ENCODE results near the gene PRKCQ. TPM values are rescaled to one million over a fixed set of nuclear protein-coding genes. Genes with fewer than 3 reads are reported as not detected.
"Not testable (repeated sequence)": the region's sequence is repeated elsewhere in the genome, so short reads cannot be mapped to it uniquely, and the experiment has no call there.

The PRKCQ gene
- polyA plus RNA-seq, 6 donors from 2014 or later = 0.08 to 0.35 (median 0.17) TPM; not detected in 2

GRCh38 chr10:6383096-6383812 lies 196.8 kb downstream of the PRKCQ start:
- peaks cover 4 to 24% of the 10 kb centered on the region in 2 donors for H3K36me3 Mint-ChIP-seq

GRCh38 chr10:6382081-6382480 lies 198.0 kb downstream of the PRKCQ start:
- Mint-ChIP-seq H3K4me3 (peak overlapping the region; percentile 0 to 90 (median 63)), H3K27ac (peak overlapping the region in 2 of 6 donors; percentile 12 to 77), H3K36me3 (peaks cover 4 to 24% of the 10 kb centered on the region in 2 donors), H3K27me3 (no peaks in the 10 kb centered on the region), H3K9me3 (peaks cover 5 to 36% (median 29%) of the 10 kb centered on the region in 7 donors), H3K4me1 (peaks cover 16 to 23% (median 19%) of the 10 kb centered on the region in 3 donors)
- peak; percentile 69 for DNase-seq
- ATAC-seq (ENCODE audit: low read depth in 2 of 2) = peak; percentile 95 to 97

More at GRCh38 chr10:6383096-6383812, 196.8 kb downstream of the PRKCQ start:
- Mint-ChIP-seq H3K4me3 (peak overlapping the region in 2 of 8 donors; percentile 20 to 56), H3K27ac (peak overlapping the region in 3 of 6 donors; percentile 26 to 77 (median 68)), H3K27me3 (no peaks in the 10 kb centered on the region), H3K9me3 (peaks cover 5 to 33% (median 27%) of the 10 kb centered on the region in 7 donors), H3K4me1 (peaks cover 16 to 23% (median 19%) of the 10 kb centered on the region in 3 donors)
- DNase-seq (no peak), ATAC-seq (ENCODE audit: low read depth in 2 of 2) (no peak)

- Mint-ChIP-seq H3K36me3 (peaks cover 4 to 24% of the 10 kb centered on the region in 2 donors), H3K27me3 (peaks cover 8 to 13% (median 13%) of the 10 kb centered on the region in 3 donors), H3K4me1 (peaks cover 16 to 23% (median 19%) of the 10 kb centered on the region in 3 donors), H3K9me3 (peaks cover 5 to 36% (median 28%) of the 10 kb centered on the region in 7 donors)
- not testable (repeated sequence) for DNase-seq; H3K4me3 Mint-ChIP-seq; ATAC-seq (ENCODE audit: low read depth in 2 of 2); H3K27ac Mint-ChIP-seq
Observed at GRCh38 chr10:6380478-6380877, 199.6 kb downstream of the PRKCQ start.

- Mint-ChIP-seq H3K4me3 (peak overlapping the region in 1 of 8 donors; percentile 56), H3K9me3 (peaks cover 5 to 36% (median 28%) of the 10 kb centered on the region in 7 donors), H3K4me1 (peaks cover 16 to 23% (median 19%) of the 10 kb centered on the region in 3 donors), H3K36me3 (peaks cover 4 to 24% of the 10 kb centered on the region in 2 donors), H3K27me3 (peaks cover 8 to 14% (median 13%) of the 10 kb centered on the region in 3 donors), H3K27ac (peak overlapping the region in 1 of 6 donors; percentile 77)
- ATAC-seq (ENCODE audit: low read depth in 2 of 2) = no peak
- DNase-seq = no peak
Observed at GRCh38 chr10:6379015-6379776, 200.9 kb downstream of the PRKCQ start.

All from naive B cell (primary cell).